NCI-H1436 treated with DMSO at 0.1 percent for 48 hours (cell line): Measurements from ENCODE around the gene VSIG1.

Source experiments
- DNase-seq: peaks from one replicate; lab custom pipeline; 2025; lab: John Stamatoyannopoulos, UW

The VSIG1 gene

GRCh38 chrX:108044554-108045256 is at the start of gene VSIG1:
TSS of gene VSIG1 (plus strand) at chrX:108045065. CDS start at chrX:108045131, 66 bp downstream.
- DNase-seq, result no peak

GRCh38 chrX:107996124-107996523 is 48.7 kb upstream of the VSIG1 start:
- no peak for DNase-seq

- peak; percentile 32 for DNase-seq
These were observed 44.1 kb upstream of the VSIG1 start for GRCh38 chrX:108000751-108001150.

GRCh38 chrX:108001218-108001814 is 43.5 kb upstream of the VSIG1 start:
- peak; percentile 53 for DNase-seq

GRCh38 chrX:108018656-108019381 is 26.0 kb upstream of the VSIG1 start:
- DNase-seq, result no peak

- no peak for DNase-seq
These were observed 25.4 kb upstream of the VSIG1 start for GRCh38 chrX:108019382-108019875.

GRCh38 chrX:108020631-108021030 is 24.2 kb upstream of the VSIG1 start:
- DNase-seq, result no peak

GRCh38 chrX:108022491-108023089 is 22.3 kb upstream of the VSIG1 start:
- DNase-seq, result no peak

GRCh38 chrX:108025376-108025775 is 19.5 kb upstream of the VSIG1 start:
- DNase-seq, result no peak

GRCh38 chrX:108025954-108026600 is 18.8 kb upstream of the VSIG1 start:
- no peak for DNase-seq

- no peak for DNase-seq
These were observed 16.0 kb upstream of the VSIG1 start for GRCh38 chrX:108028854-108029253.

GRCh38 chrX:108029928-108030711 is 14.7 kb upstream of the VSIG1 start:
- no peak for DNase-seq

GRCh38 chrX:108032944-108033343 is 11.9 kb upstream of the VSIG1 start:
- DNase-seq, result no peak

- no peak for DNase-seq
These were observed 11.0 kb upstream of the VSIG1 start for GRCh38 chrX:108033890-108034289.

GRCh38 chrX:108034725-108035124 is 10.1 kb upstream of the VSIG1 start:
- no peak for DNase-seq

- peak; percentile 3 for DNase-seq
These were observed 8.4 kb upstream of the VSIG1 start for GRCh38 chrX:108036298-108036973.

GRCh38 chrX:108049649-108050048 is 4.8 kb downstream of the VSIG1 start:
- no peak for DNase-seq

GRCh38 chrX:108053218-108053617 is 8.4 kb downstream of the VSIG1 start:
- no peak for DNase-seq

- DNase-seq, result no peak
These were observed 10.7 kb downstream of the VSIG1 start for GRCh38 chrX:108055546-108055945.

- no peak for DNase-seq
These were observed 14.9 kb downstream of the VSIG1 start for GRCh38 chrX:108059801-108060200.

GRCh38 chrX:108064001-108064400 is 19.1 kb downstream of the VSIG1 start:
- no peak for DNase-seq
